Ascending aorta (tissue), 2 donors: ENCODE data around the gene USP28. TPM values are rescaled to one million over a fixed set of nuclear protein-coding genes. Genes with fewer than 3 reads are reported as not detected.

Experiments
- DNase-seq, 2 donors: peaks; one replicate each; pipeline ENCODE4 v3.0.0-alpha.2; 2019; ENCODE audit warnings: low spot score in 2 of 2
- H3K27ac ChIP-seq, 2 donors: fragments of 200-600 bp; sonication (generic); one replicate each; pipeline ENCODE4 v1.5.1; 2016 to 2017; ENCODE audit warnings: mild to moderate bottlenecking in 1 of 2
- H3K27me3 ChIP-seq: fragments of 200-600 bp; sonication (generic); one replicate; pipeline ENCODE4 v1.5.1; 2017
- H3K36me3 ChIP-seq, 2 donors: fragments of 200-600 bp; sonication (generic); one replicate each; pipeline ENCODE4 v1.5.1; 2016
- H3K4me1 ChIP-seq, 2 donors: fragments of 200-600 bp; sonication (generic); one replicate each; pipeline ENCODE4 v1.5.1; 2016 to 2017; ENCODE audit warnings: mild to moderate bottlenecking in 1 of 2
- H3K4me3 ChIP-seq, 2 donors: fragments of 200-600 bp; sonication (generic); one replicate each; pipeline ENCODE4 v1.5.1; 2016 to 2017; ENCODE audit warnings: mild to moderate bottlenecking in 1 of 2
- H3K9me3 ChIP-seq, 2 donors: fragments of 200-600 bp; sonication (generic); one replicate each; pipeline ENCODE4 v1.5.1; 2016
- CTCF ChIP-seq, 3 experiments: fragments of 200-600 bp in 2 of 3; fragments of 450-650 bp in 1 of 3; sonication (generic) in 2 of 3; IDR thresholded peaks; one replicate each; pipeline ENCODE4 v1.5.1; 2016 to 2019; ENCODE audit warnings: antibody characterized with exemption in 3 of 3, mild to moderate bottlenecking in 1 of 3, moderate library complexity in 1 of 3
- intact Hi-C: fragments of 100-400 bp; cut with DNase I; formaldehyde crosslinking; loops from one replicate; pipeline ENCODE4 v1.15.1; 2023
- total RNA-seq: library from RNA; depleted of rRNA; stranded (reverse); fragments of >200 nt; gene quantifications from one replicate; pipeline ENCODE4 v1.1.0, GENCODE V29; 2016

The USP28 gene
- total RNA-seq, 1 donor from 2014 or later = 2.9 TPM

- peak in 1 of 2 donors; percentile 62 for DNase-seq
- H3K27ac ChIP-seq = peak overlapping the region; percentile 90
- intact Hi-C loops = loop anchor here (5.0 to 10.0 kb wide), 2 partner anchors 564 to 1629 kb away; partner anchors contain the start of genes CADM1 and TTC12
- no peaks in the 10 kb centered on the region for H3K27me3 ChIP-seq
- H3K36me3 ChIP-seq = no peaks in the 10 kb centered on the region
- H3K4me1 ChIP-seq = peaks cover 0 to 18% of the 10 kb centered on the region in 2 donors
- no peak for TF ChIP-seq CTCF (IDR thresholded peaks at IDR 0.05)
- H3K4me3 ChIP-seq = peak overlapping the region; percentile 87 to 100
- no peaks in the 10 kb centered on the region for H3K9me3 ChIP-seq
Observed at GRCh38 chr11:113876074-113876797, 864 bp upstream of the USP28 start.

GRCh38 chr11:113874581-113875233 is 665 bp downstream of the USP28 start:
- peaks cover 0 to 18% of the 10 kb centered on the region in 2 donors for H3K4me1 ChIP-seq
- TF ChIP-seq CTCF (IDR thresholded peaks at IDR 0.05) = no peak
- no peaks in the 10 kb centered on the region for H3K36me3 ChIP-seq
- intact Hi-C loops = loop anchor here (2.0 to 10.0 kb wide), 3 partner anchors 102 to 1630 kb away; partner anchors contain the start of genes CADM1, TTC12 and ZW10
- H3K4me3 ChIP-seq = peak overlapping the region; percentile 87 to 100
- peak in 1 of 2 donors; percentile 67 for DNase-seq
- H3K9me3 ChIP-seq = no peaks in the 10 kb centered on the region
- peak overlapping the region in 1 of 2 donors; percentile 72 for H3K27ac ChIP-seq
- no peaks in the 10 kb centered on the region for H3K27me3 ChIP-seq

DNA sequence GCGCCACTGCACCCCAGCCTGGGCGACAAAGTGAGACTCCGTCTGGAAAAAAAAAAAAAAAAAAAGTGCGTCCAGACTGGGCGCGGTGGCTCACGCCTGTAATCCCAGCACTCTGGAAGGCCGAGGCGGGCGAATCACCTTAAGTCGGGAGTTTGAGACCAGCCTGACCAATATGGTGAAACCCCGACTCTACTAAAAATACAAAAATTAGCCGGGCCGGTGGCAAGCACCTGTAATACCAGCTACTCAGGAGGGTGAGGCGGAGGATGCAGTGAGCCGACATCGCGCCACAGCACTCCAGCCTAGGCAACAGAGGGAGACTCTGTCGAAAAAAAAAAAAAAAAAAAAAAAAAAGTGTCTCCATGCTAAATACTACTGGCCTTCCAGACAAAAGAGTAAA is 1.3 kb downstream of the USP28 start:
- no peaks in the 10 kb centered on the region for H3K9me3 ChIP-seq
- H3K27ac ChIP-seq = peak overlapping the region in 1 of 2 donors; percentile 44
- peak overlapping the region; percentile 87 to 100 for H3K4me3 ChIP-seq
- intact Hi-C loops = loop anchor here (2.0 to 10.0 kb wide), 2 partner anchors 101 to 1631 kb away; partner anchors contain the start of genes CADM1 and ZW10
- H3K36me3 ChIP-seq = no peaks in the 10 kb centered on the region
- H3K4me1 ChIP-seq = peaks cover 0 to 18% of the 10 kb centered on the region in 2 donors
- peak in 1 of 2 donors; percentile 45 for DNase-seq
- no peaks in the 10 kb centered on the region for H3K27me3 ChIP-seq
- no peak for TF ChIP-seq CTCF (IDR thresholded peaks at IDR 0.05)

DNA sequence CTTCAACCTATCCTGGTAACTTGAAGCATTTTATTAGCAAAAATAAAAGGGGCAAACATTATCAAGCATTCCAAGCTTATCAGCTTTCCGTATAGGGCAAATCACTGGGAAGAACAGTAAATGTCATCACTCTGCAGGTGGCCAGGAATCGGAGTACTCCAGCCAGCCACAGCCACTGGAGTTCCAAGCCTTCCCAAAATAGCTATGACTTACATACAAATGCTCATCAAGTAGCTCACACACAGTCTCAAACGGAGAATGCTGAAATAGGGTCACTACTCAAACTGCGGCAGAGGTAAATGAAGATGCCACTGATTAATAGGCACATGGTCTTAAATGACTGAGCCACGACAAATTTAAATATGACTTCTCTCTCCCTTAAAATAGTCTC is 2.1 kb downstream of the USP28 start:
- H3K27ac ChIP-seq = peak overlapping the region; percentile 10 to 44
- H3K9me3 ChIP-seq = no peaks in the 10 kb centered on the region
- intact Hi-C loops = loop anchor here (10.0 kb wide), 1 partner anchor 1632 kb away; the partner anchor contains the start of gene CADM1
- H3K4me3 ChIP-seq = peak overlapping the region; percentile 13 to 87
- TF ChIP-seq CTCF (IDR thresholded peaks at IDR 0.05) = no peak
- H3K36me3 ChIP-seq = no peaks in the 10 kb centered on the region
- H3K4me1 ChIP-seq = peaks cover 0 to 18% of the 10 kb centered on the region in 2 donors
- no peaks in the 10 kb centered on the region for H3K27me3 ChIP-seq
- no peak for DNase-seq

DNA sequence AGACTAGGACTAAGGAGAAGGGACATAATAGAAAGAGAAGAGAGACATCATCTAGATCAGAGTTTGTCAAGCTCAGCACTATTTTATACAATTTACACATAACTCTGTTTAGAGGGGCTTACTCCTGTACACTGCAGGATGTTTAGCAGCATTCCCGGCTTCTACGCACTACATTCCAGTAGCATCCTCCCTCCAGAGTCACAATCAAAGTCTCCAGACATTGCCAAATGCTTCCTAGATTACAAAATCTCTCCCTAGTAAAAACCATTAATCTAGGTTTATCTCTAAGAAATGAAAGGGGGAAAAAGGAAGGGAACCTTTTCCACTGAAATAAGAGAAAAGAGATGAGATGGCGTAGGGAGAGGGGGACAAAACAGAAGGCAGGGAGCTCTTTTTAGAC is 4.0 kb downstream of the USP28 start:
- no peak for TF ChIP-seq CTCF (IDR thresholded peaks at IDR 0.05)
- H3K4me1 ChIP-seq = peaks cover 0 to 18% of the 10 kb centered on the region in 2 donors
- no peak overlapping the region for H3K27ac ChIP-seq
- intact Hi-C loops = loop anchor here (10.0 kb wide), 1 partner anchor 1633 kb away; the partner anchor contains the start of gene CADM1
- H3K4me3 ChIP-seq = no peak overlapping the region
- DNase-seq = no peak
- no peaks in the 10 kb centered on the region for H3K27me3 ChIP-seq
- no peaks in the 10 kb centered on the region for H3K36me3 ChIP-seq
- no peaks in the 10 kb centered on the region for H3K9me3 ChIP-seq
